HepG2 (cell line): Measurements from ENCODE around the gene PCSK2. TPM values are rescaled to one million over a fixed set of nuclear protein-coding genes. Genes with fewer than 3 reads are reported as not detected.

Experiments
- ARNT2 ChIP-seq: sonication (generic); formaldehyde crosslinking; IDR thresholded peaks from 2 replicates; pipeline ENCODE4 v1.8.0; 2022; ENCODE audit warnings: mild to moderate bottlenecking, low read depth, missing genetic modification reagents, moderate library complexity
- CAMTA2 ChIP-seq: sonication (generic); formaldehyde crosslinking; IDR thresholded peaks from 2 replicates; pipeline ENCODE4 v1.4.0; 2020; ENCODE audit warnings: mild to moderate bottlenecking, missing genetic modification reagents, borderline replicate concordance
- ETV5 ChIP-seq: IDR thresholded peaks from 2 replicates; pipeline ENCODE4 v1.6.1; 2018; ENCODE audit warnings: missing biosample characterization, missing genetic modification reagents, inconsistent platforms, borderline replicate concordance
- JUN ChIP-seq: sonication (generic); formaldehyde crosslinking; IDR thresholded peaks from 2 replicates; pipeline ENCODE4 v1.4.0; 2020; ENCODE audit warnings: mild to moderate bottlenecking, missing genetic modification reagents
- MBD4 ChIP-seq: IDR thresholded peaks from 2 replicates; pipeline ENCODE4 v1.6.1; 2012; ENCODE audit warnings: low read length, inconsistent platforms, borderline replicate concordance
- MXD1 ChIP-seq: sonication (generic); formaldehyde crosslinking; IDR thresholded peaks from 2 replicates; pipeline ENCODE4 v1.4.0; 2020; ENCODE audit warnings: mild to moderate bottlenecking, missing genetic modification reagents
- MYNN ChIP-seq: sonication (generic); formaldehyde crosslinking; IDR thresholded peaks from 2 replicates; pipeline ENCODE4 v1.4.0; 2020; ENCODE audit warnings: mild to moderate bottlenecking, low read depth, missing genetic modification reagents
- SP5 ChIP-seq: IDR thresholded peaks from 2 replicates; pipeline ENCODE4 v1.6.1; 2016; ENCODE audit warnings: low read depth, borderline replicate concordance
- ZFP91 ChIP-seq: sonication (generic); formaldehyde crosslinking; IDR thresholded peaks from 2 replicates; pipeline ENCODE4 v1.9.0; 2022; ENCODE audit warnings: missing genetic modification reagents, mild to moderate bottlenecking, borderline replicate concordance
- ZHX2 ChIP-seq, 2 experiments: sonication (generic) in 1 of 2; formaldehyde crosslinking in 1 of 2; IDR thresholded peaks; 2 replicates each; pipeline versions ENCODE4 v1.6.1 to v1.9.0; 2014 to 2022; ENCODE audit warnings: antibody characterized with exemption in 1 of 2, borderline replicate concordance in 1 of 2, inconsistent platforms in 1 of 2, low read depth in 1 of 2, missing genetic modification reagents in 1 of 2
- ZNF335 ChIP-seq: sonication (generic); formaldehyde crosslinking; IDR thresholded peaks from 2 replicates; pipeline ENCODE4 v1.4.0; 2020; ENCODE audit warnings: missing genetic modification reagents
- ZNF615 ChIP-seq: sonication (generic); formaldehyde crosslinking; IDR thresholded peaks from 2 replicates; pipeline ENCODE4 v1.5.0; 2020; ENCODE audit warnings: mild to moderate bottlenecking, missing genetic modification reagents, borderline replicate concordance
- polyA plus RNA-seq, 8 experiments: library from polyadenylated mRNA; depleted of rRNA in 3 of 8; stranded (reverse) in 7 of 8; unstranded in 1 of 8; fragments of >200 nt; fragmentation: Illumina TruSeq in 4 of 8; extraction: Trizol in 4 of 8; gene quantifications; 2 replicates each; pipeline versions ENCODE4 v1.2.1 to v1.2.3, GENCODE V29; 2011 to 2016; ENCODE audit warnings: low read depth in 4 of 8, missing spikeins in 1 of 8, mixed read lengths in 1 of 8; ENCODE audit not compliant: insufficient read depth in 1 of 8
- total RNA-seq, 5 experiments: library from RNA; depleted of rRNA; stranded (reverse); fragments of >200 nt; fragmentation: Illumina TruSeq; extraction: Trizol; gene quantifications; 2 replicates each; pipeline ENCODE4 v1.2.3, GENCODE V29; 2016; ENCODE audit warnings: low read depth in 1 of 5
- TF ChIP-seq, protein P1 (sequence below): sonication (generic); formaldehyde crosslinking; IDR thresholded peaks from 2 replicates; pipeline ENCODE4 v1.9.0; 2021; ENCODE audit warnings: missing genetic modification reagents, borderline replicate concordance
- TF ChIP-seq, protein P2 (sequence below): sonication (generic); formaldehyde crosslinking; IDR thresholded peaks from 2 replicates; pipeline ENCODE4 v1.8.1; 2023; ENCODE audit warnings: missing genetic modification reagents, mild to moderate bottlenecking, borderline replicate concordance
- TF ChIP-seq, protein P3 (sequence below): fragments of 450-650 bp; IDR thresholded peaks from 2 replicates; pipeline ENCODE4 v1.6.1; 2017

Gene PCSK2
- total and polyA plus RNA-seq, 2 of the 13 experiments (the other 11 are each of a cell fraction or from before 2014, with no cell fraction given) = not detected

- TF ChIP-seq ETV5 (CRISPR knock-in tag) (no peak), ZHX2 (IDR thresholded peaks at IDR 0.05; ENCODE audit: low read depth) (no peak), ZHX2 (CRISPR knock-in tag; IDR thresholded peaks at IDR 0.05; ENCODE audit: borderline replicate concordance) (no peak), ARNT2 (CRISPR knock-in tag) (no peak), ZNF615 (CRISPR knock-in tag) (no peak), JUN (no peak), SP5 (CRISPR knock-in tag) (no peak), ZFP91 (CRISPR knock-in tag) (peak; percentile 56; the same call in 1 of the 2 replicates), MYNN (CRISPR knock-in tag) (no peak), ZNF335 (no peak), MBD4 (no peak), CAMTA2 (CRISPR knock-in tag) (0 out of 2 replicates have a peak, but pooled peaks have one; percentile 51), MXD1 (CRISPR knock-in tag) (no peak)
- TF ChIP-seq, protein P1, sequence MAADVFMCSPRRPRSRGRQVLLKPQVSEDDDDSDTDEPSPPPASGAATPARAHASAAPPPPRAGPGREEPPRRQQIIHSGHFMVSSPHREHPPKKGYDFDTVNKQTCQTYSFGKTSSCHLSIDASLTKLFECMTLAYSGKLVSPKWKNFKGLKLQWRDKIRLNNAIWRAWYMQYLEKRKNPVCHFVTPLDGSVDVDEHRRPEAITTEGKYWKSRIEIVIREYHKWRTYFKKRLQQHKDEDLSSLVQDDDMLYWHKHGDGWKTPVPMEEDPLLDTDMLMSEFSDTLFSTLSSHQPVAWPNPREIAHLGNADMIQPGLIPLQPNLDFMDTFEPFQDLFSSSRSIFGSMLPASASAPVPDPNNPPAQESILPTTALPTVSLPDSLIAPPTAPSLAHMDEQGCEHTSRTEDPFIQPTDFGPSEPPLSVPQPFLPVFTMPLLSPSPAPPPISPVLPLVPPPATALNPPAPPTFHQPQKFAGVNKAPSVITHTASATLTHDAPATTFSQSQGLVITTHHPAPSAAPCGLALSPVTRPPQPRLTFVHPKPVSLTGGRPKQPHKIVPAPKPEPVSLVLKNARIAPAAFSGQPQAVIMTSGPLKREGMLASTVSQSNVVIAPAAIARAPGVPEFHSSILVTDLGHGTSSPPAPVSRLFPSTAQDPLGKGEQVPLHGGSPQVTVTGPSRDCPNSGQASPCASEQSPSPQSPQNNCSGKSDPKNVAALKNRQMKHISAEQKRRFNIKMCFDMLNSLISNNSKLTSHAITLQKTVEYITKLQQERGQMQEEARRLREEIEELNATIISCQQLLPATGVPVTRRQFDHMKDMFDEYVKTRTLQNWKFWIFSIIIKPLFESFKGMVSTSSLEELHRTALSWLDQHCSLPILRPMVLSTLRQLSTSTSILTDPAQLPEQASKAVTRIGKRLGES (CRISPR knock-in tag) = no peak
- TF ChIP-seq, protein P2, sequence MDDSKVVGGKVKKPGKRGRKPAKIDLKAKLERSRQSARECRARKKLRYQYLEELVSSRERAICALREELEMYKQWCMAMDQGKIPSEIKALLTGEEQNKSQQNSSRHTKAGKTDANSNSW = no peak
- TF ChIP-seq, protein P3, sequence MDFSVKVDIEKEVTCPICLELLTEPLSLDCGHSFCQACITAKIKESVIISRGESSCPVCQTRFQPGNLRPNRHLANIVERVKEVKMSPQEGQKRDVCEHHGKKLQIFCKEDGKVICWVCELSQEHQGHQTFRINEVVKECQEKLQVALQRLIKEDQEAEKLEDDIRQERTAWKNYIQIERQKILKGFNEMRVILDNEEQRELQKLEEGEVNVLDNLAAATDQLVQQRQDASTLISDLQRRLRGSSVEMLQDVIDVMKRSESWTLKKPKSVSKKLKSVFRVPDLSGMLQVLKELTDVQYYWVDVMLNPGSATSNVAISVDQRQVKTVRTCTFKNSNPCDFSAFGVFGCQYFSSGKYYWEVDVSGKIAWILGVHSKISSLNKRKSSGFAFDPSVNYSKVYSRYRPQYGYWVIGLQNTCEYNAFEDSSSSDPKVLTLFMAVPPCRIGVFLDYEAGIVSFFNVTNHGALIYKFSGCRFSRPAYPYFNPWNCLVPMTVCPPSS = no peak
Observed at GRCh38 chr20:17315407-17316231, 88.8 kb downstream of the PCSK2 start (continued).
